HG03457 (cell line): ENCODE data around the gene KEL.

Source experiments
- ATAC-seq: cut with Tn5 transposase; IDR thresholded peaks from one replicate; pipeline ENCODE4 v1.9.1; 2021; ENCODE audit warnings: moderate number of reproducible peaks; ENCODE audit not compliant: unreplicated experiment

The KEL gene

DNA sequence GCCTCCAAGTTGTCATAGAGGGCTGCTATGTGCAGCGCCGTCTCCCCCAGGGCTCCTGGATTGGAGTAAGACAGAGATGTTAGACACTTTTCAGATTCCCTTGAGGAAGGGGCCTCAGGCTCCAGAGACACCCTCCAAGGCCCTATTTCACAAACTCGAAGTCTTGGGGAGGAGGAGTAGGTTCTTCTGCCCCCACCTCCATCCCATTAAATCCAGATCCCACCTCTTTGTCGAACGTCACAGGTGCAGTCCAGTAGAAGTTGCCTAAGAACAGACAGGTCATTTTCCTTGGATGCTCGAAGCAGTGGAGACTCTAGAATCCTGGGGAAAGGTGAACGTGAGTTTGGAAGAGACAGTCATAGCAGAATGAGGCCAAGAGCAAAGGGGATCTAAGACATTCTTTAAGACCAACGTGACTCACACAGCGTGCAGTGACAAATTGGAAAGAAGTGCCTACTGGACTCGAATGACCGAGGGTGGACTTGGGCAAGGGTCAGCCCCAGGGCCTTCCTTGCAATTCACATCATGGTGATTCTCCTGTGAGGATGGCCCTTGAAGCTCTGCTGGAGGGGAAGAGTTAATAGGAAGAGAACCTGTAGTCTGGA lies 31.9 kb downstream of the KEL start:
- ATAC-seq, result no peak

DNA sequence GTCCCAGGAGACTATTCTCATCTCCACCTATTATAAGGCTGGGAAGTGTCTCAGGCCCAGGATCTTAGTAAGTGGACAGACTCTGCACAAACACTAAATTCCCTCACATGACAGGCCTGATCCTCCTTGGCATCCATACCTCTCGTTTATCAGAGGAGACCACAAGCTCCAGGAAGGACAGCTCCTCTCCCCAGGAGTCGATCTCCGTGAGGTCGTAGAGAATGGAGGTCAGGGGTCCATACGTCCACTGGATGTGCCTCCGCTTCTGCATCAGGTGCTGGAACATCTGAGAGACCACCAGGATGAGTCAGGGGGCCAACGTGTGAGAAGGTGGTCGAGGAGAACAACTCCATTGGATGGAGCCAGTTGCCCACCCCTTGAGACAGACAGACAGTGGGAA lies 34.2 kb downstream of the KEL start:
- no peak for ATAC-seq

DNA sequence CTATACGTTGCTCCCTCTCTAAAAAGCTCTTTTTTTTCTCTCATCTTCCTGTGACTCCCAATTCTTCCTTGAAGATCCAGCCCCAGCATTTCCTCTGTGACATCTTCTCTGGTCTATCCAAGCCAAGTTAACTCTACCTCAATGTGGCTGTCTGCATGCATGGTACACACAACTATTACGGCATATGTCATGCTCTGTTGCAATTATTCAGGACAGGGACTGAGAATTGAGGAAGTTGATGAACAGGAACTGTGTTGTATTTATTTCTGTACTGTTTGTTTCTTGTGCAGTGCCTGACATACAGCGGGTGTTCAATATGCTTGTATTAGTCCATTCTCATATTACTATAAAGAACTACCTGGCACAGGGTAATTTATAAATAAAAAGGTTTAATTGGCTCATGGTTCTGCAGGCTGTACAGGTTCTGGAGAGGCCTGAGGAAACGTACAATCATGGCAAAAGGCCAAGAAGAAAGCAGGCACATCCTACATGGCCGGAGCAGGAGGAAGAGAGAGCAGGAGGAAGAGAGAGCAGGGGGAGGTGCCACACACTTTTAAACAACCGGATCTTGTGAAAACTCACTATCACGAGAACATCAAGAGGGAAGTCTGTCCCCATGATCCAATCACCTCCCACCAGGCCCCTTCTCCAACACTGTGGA lies 34.9 kb downstream of the KEL start:
- ATAC-seq, result no peak

DNA sequence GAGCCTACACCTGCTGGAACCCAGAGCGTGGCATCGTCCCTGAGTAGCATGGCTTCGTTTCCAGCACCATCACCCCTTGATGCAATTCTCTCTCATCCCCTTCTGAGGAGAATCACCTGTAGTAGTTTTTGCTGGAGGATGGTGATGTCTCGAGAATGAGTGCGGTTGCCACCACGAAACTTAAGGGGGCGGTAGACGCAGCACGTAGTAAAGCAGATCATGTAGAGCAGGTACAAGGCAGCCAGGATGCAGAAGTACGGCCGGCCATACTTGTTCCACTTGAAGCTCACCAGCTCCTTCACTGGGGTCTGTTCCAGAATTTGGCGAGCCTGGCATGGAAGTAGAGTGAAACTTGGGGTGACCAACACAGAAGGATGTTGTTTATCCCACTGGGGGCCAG lies 36.8 kb downstream of the KEL start:
- ATAC-seq, result no peak

- ATAC-seq, result no peak
These were observed 38.8 kb downstream of the KEL start for GRCh38 chr7:142923391-142923790.

GRCh38 chr7:142919656-142920055 lies 42.5 kb downstream of the KEL start:
- no peak for ATAC-seq

GRCh38 chr7:142918901-142919300 lies 43.3 kb downstream of the KEL start:
- ATAC-seq, result no peak

- ATAC-seq, result no peak
These were observed 44.7 kb downstream of the KEL start for GRCh38 chr7:142917447-142917846.

GRCh38 chr7:142916508-142916907 lies 45.7 kb downstream of the KEL start:
- no peak for ATAC-seq

- no peak for ATAC-seq
These were observed 46.8 kb downstream of the KEL start for GRCh38 chr7:142915315-142915714.

DNA sequence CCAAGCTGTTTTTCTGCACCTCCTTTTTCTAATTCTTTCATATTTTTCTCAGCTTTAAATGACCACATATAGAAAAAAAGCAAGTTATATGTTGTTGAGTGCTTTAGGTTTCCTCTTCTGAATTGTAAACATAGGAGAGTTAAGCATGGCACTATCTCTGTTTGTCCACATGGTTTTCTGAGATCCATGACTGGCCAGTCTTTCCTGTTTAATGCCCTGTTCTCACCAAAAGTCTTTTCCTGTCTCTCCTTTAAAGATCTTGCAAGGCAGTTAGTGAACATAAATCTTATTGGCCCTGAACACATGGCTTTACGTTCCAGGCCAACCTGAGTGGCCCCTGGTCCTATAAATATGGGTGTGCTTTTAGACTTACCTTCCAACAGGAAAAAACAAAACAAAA lies 48.0 kb downstream of the KEL start:
- ATAC-seq, result no peak

DNA sequence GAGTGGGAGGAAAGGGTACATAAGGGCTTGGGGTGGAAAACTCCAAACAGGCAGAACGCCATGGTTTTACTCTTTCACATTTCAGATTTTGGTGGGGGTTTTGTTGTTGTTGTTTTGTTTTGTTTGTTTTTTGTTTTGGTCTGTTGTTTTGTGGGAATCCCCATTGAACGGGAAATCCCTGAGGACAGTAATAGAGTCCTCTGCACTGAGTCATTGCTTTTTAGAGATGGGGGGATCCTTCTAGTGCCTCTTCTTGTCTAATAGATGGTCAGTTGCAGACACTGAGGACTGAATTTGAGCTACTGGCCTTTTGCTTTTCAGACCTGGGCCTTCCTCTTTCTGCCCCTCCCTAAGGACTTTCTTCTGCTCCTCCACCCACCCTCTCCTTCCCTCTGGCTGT lies 48.6 kb downstream of the KEL start:
- ATAC-seq, result no peak

GRCh38 chr7:142913051-142913450 lies 49.1 kb downstream of the KEL start:
- no peak for ATAC-seq

GRCh38 chr7:142910481-142910880 lies 51.7 kb downstream of the KEL start:
- ATAC-seq, result no peak

GRCh38 chr7:142910031-142910433 lies 52.1 kb downstream of the KEL start:
- no peak for ATAC-seq

DNA sequence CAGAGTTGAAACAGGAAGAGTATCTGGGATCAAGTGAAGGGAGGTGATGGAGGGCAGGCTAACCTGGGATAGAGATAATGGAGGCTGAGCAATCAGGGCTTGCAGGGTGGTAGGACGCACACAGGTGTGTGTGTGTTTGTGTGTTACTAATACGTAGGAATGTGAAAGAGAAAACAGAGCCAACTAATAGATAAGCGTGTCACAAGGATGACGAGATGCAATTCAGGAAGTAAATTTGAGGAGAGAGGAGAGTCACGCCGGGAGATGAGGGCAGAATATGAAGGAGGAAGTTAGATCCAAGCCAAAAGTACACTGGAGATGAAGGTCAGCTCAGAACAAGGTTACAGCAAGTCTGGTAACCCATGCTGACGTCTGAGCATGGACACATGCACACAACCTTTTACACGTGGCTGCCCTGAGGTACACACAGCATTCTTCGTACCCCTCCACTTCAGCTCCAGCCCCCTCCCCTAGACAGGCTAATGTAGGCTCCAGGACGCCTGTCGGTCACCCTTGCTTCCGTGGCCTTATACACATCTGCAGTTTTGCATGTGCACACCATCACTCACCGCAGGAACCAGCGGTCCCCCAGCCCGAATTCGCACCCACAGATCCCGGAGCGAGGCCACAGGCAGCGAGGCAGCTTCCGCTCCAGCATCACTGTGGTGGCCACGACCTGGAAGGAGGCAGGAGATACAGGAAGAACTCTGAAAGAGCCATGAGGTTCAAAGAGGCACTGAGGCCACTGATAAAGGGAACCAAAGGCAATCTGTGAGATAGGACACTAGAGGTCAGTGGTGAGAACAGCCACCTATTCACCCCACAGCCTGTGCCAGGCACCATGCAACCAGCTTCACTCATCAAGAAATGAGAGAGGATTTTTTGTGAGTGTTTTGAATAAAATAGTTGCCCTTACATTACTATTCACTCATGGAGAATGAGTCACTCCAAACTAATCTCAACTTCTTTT lies 53.0 kb downstream of the KEL start:
- no peak for ATAC-seq

DNA sequence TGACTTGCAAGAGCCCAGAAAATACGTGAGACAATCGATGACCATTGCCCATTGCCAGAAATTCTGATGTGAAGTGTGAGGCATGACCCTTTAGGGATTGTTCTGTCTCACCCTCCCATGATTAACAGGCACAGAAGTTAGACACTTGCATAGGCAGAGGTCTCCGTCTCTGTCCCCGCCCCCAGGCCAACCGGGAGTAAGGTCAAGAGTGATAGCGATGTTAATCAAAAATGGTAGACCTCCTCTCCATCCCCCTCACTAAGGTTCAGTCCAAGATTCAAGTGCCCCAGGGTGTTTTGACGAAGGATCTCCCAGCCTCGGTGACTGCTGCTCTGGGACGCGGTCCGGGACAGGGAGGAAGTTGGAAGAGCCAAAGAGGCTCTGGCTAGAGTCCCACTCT lies 53.9 kb downstream of the KEL start:
- no peak for ATAC-seq

GRCh38 chr7:142906643-142907042 lies 55.5 kb downstream of the KEL start:
- ATAC-seq, result no peak

- ATAC-seq, result no peak
These were observed 56.4 kb downstream of the KEL start for GRCh38 chr7:142905759-142906158.

GRCh38 chr7:142904128-142904527 lies 58.0 kb downstream of the KEL start:
- no peak for ATAC-seq

DNA sequence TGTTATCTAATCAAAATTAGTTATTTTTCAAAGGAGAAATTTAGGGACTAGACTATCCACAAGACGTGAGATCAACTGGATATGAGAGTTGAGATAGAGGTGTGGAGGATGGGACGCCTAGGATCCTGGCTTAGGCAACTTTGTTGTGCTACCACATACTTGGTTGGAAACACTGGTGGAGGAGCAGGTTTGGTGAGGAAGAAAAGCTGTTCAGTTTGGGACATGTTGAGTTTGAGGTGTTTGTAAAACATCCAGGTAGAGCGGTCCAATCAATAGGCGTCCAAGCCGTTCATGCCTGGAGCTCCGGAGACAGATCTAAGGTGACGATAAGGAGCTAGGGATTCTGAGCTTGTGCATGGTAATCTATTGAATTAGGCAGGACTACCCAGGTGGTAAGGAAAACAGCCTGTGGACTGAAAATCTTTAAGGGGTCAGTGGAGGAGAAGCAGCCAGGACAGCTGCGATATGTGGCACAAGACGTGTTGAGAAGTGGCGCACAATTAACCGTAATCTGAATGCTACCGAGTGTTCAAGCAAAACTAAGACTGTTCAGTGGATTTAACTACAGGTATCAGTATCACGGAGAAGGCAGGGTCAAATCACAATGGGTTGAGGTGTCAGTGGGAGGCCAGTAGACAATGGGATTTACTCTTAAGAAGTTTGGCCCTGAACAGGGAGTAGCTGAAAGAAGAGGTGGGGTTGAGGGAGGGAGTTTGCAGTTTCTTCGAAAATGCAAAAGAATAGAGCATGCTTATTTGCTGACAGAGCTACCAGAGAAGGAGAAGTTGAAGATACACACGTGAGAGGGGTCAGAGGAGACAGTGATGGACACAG lies 60.5 kb downstream of the KEL start:
- ATAC-seq, result no peak
